ENCODE measurements around the gene GRP.
A peak's percentile ranks its signal among the peaks of the same experiment; 100 is the strongest.

GRP gene

GRCh38 chr18:59219672-59220163, at the start of gene GRP:
Gene GRP, plus strand, starts transcription at chr18:59220158. Its CDS starts 108 bp downstream, at chr18:59220266.
- no peak for DNase-seq (ENCODE audit: low read depth)
- no peak within 1 kb of the TSS for H3K4me3 ChIP-seq (ENCODE audit: low read depth, low read length)
- TF ChIP-seq CTCF (conservative IDR thresholded peaks at IDR 0.05; ENCODE audit: low read depth, low read length): no peak

GRCh38 chr18:59172664-59173249, 47.2 kb upstream of the GRP start:
- no peak for TF ChIP-seq CTCF (conservative IDR thresholded peaks at IDR 0.05; ENCODE audit: low read depth, low read length)
- DNase-seq (ENCODE audit: low read depth): peak; percentile 7
- H3K4me3 ChIP-seq (ENCODE audit: low read depth, low read length): no peak overlapping the region

DNA sequence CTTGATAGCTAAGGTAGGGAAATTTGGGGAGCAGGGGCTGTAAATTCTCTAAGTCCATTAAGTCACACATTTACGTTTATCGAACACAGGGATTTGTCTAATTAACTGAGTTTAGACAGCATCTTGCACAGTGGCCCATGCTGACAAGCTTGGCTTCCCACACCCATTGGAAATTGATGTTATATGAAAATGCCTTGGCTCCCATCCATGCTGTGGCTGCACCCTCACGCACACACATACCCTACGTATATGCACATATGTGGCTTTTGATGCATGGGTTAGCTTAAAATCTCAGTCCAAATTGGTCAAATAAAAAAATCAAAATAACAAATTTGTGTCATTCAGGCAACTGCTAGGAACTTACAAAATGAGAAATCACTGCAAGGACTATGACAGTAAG, 42.5 kb upstream of the GRP start:
- no peak for TF ChIP-seq CTCF (conservative IDR thresholded peaks at IDR 0.05; ENCODE audit: low read depth, low read length)
- H3K4me3 ChIP-seq (ENCODE audit: low read depth, low read length): no peak overlapping the region
- no peak for DNase-seq (ENCODE audit: low read depth)

- peak; percentile 19 for DNase-seq (ENCODE audit: low read depth)
- H3K4me3 ChIP-seq (ENCODE audit: low read depth, low read length): no peak overlapping the region
- TF ChIP-seq CTCF (conservative IDR thresholded peaks at IDR 0.05; ENCODE audit: low read depth, low read length): no peak
Measured at GRCh38 chr18:59180150-59180845, 39.7 kb upstream of the GRP start.

DNA sequence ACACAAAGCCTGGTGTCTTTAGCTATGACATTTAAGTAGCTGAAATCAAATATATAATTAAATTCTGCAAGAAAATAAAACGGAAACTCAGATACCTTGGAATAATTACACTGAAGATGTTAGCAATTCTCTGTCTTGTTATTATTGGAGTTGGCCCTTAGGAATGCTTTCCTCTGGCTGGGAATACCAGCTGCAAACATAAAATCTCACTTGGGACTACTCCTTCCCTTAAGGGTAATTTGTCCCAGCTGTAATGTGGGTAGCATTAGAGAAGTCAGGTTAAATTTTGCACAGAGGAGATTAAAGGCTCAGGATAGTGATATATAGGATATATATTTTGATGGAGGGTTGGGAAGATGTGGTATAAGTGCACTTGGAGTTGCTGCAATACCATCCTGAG, 37.3 kb upstream of the GRP start:
- no peak overlapping the region for H3K4me3 ChIP-seq (ENCODE audit: low read depth, low read length)
- no peak for TF ChIP-seq CTCF (conservative IDR thresholded peaks at IDR 0.05; ENCODE audit: low read depth, low read length)
- DNase-seq (ENCODE audit: low read depth): no peak

DNA sequence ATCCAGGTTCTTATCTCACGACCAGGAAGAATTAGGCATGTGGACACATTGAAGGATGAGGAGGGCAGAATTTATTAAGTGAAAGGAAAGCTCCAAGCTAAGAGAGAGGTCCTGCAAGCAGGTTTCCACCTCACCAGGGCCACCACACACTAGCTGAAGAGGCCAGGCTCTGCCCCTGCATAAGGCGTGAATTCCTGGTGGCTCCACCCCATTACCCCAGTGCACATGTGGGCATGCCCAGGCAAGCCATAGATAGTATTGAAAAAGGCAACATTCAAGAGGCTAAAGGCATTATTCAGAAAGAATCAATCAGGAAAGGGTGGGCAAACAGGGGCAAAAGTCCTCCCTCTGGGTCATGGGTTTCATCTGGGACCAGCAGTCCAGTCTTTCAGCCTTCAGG, 30.9 kb upstream of the GRP start:
- H3K4me3 ChIP-seq (ENCODE audit: low read depth, low read length): no peak overlapping the region
- no peak for DNase-seq (ENCODE audit: low read depth)
- TF ChIP-seq CTCF (conservative IDR thresholded peaks at IDR 0.05; ENCODE audit: low read depth, low read length): no peak

- no peak for TF ChIP-seq CTCF (conservative IDR thresholded peaks at IDR 0.05; ENCODE audit: low read depth, low read length)
- no peak overlapping the region for H3K4me3 ChIP-seq (ENCODE audit: low read depth, low read length)
- DNase-seq (ENCODE audit: low read depth): no peak
Measured at GRCh38 chr18:59189746-59190145, 30.2 kb upstream of the GRP start.
